GM23248 (cell line): Measurements from ENCODE around the gene ARHGAP11B.
"Not testable (repeated sequence)": the region's sequence is repeated elsewhere in the genome, so short reads cannot be mapped to it uniquely, and the experiment has no call there.

Experiments used
- DNase-seq: peaks from one replicate; pipeline ENCODE4 v3.0.0-alpha.2; 2015
- H2AFZ ChIP-seq: fragments of 200-600 bp; sonication (generic); 2 replicates; pipeline ENCODE4 v1.6.1; 2016; ENCODE audit warnings: antibody characterized with exemption
- H3F3A ChIP-seq: fragments of 200-600 bp; sonication (generic); 2 replicates; pipeline ENCODE4 v1.6.1; 2016; ENCODE audit warnings: mild to moderate bottlenecking, antibody characterized with exemption, mixed run types; ENCODE audit not compliant: insufficient read depth
- H3K27ac ChIP-seq: fragments of 200-600 bp; sonication (generic); 2 replicates; pipeline ENCODE4 v1.5.1; 2016; ENCODE audit warnings: mild to moderate bottlenecking
- H3K27me3 ChIP-seq: fragments of 200-600 bp; sonication (generic); replicated peaks from 2 replicates; pipeline ENCODE4 v1.6.1; 2016; ENCODE audit warnings: mild to moderate bottlenecking; ENCODE audit not compliant: insufficient read depth
- H3K36me3 ChIP-seq: fragments of 200-600 bp; sonication (generic); 2 replicates; pipeline ENCODE4 v1.6.1; 2016; ENCODE audit warnings: low read depth, mild to moderate bottlenecking
- H3K4me1 ChIP-seq: fragments of 200-600 bp; sonication (generic); 2 replicates; pipeline ENCODE4 v1.6.1; 2016; ENCODE audit warnings: mild to moderate bottlenecking; ENCODE audit not compliant: insufficient read depth
- H3K4me2 ChIP-seq: fragments of 200-600 bp; sonication (generic); one replicate; pipeline ENCODE4 v1.6.1; 2016; ENCODE audit warnings: mild to moderate bottlenecking; ENCODE audit not compliant: unreplicated experiment
- H3K4me3 ChIP-seq: fragments of 200-600 bp; sonication (generic); 2 replicates; pipeline ENCODE4 v1.5.1; 2016; ENCODE audit warnings: mild to moderate bottlenecking
- H3K79me2 ChIP-seq: fragments of 200-600 bp; sonication (generic); 2 replicates; pipeline ENCODE4 v1.6.1; 2016; ENCODE audit warnings: mild to moderate bottlenecking; ENCODE audit not compliant: insufficient read depth
- H3K9ac ChIP-seq: fragments of 200-600 bp; sonication (generic); 2 replicates; pipeline ENCODE4 v1.6.1; 2016; ENCODE audit warnings: mild to moderate bottlenecking
- H3K9me2 ChIP-seq: fragments of 200-600 bp; sonication (generic); 2 replicates; pipeline ENCODE4 v1.6.1; 2016; ENCODE audit warnings: mixed run types, mild to moderate bottlenecking, moderate library complexity; ENCODE audit not compliant: insufficient read depth
- H3K9me3 ChIP-seq: fragments of 200-600 bp; sonication (generic); one replicate; pipeline ENCODE4 v1.6.1; 2017; ENCODE audit warnings: low read depth
- H4K20me1 ChIP-seq: fragments of 200-600 bp; sonication (generic); 2 replicates; pipeline ENCODE4 v1.6.0; 2016; ENCODE audit not compliant: insufficient read depth
- EZH2 ChIP-seq: fragments of 200-600 bp; sonication (generic); IDR thresholded peaks from 2 replicates; pipeline ENCODE4 v1.6.1; 2018; ENCODE audit warnings: antibody characterized with exemption, mild to moderate bottlenecking; ENCODE audit not compliant: insufficient read depth, poor library complexity, severe bottlenecking
- EZH2phosphoT487 ChIP-seq: fragments of 200-600 bp; sonication (generic); IDR thresholded peaks from 2 replicates; pipeline ENCODE4 v1.6.1; 2018; ENCODE audit warnings: antibody characterized with exemption, moderate library complexity, mild to moderate bottlenecking, low read depth; ENCODE audit not compliant: insufficient read depth
- WGBS, 2 experiments: methylation state at CpG; one replicate each; pipeline ENCODE4 v1.1.6; 2015 to 2017; ENCODE audit warnings: low lambda C conversion rate in 2 of 2, low coverage in 1 of 2; ENCODE audit errors: missing lambda C conversion rate in 2 of 2; 5-methylcytosine and 5-hydroxymethylcytosine counted together
- in situ Hi-C: fragments of 300-500 bp; cut with MboI; formaldehyde crosslinking; loops from 2 replicates; pipeline ENCODE4 v1.15.0; 2020

The ARHGAP11B gene

DNA sequence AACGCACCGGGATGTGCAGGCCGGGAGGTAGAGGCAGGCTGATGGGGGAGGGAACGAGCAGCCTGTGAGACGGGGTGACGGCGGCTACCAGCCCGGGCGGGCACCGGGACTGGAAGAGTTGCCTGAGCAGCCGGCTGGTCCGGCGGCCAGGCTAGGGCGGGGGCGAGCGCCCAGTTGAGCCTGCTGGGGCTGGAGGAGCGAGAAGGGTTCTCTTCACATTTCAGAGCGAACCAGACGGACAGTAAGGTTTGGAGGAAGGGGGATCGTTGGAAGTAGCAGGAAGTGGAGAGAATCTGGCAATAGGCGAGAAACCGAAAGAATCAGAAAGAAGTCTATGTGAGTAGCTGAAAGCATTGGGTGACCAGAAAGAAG, 252 bp downstream of the ARHGAP11B start:
- not testable (repeated sequence) for H3K9me2 ChIP-seq, H3F3A ChIP-seq, H4K20me1 ChIP-seq, H3K4me1 ChIP-seq, H3K27me3 ChIP-seq, H3K9me3 ChIP-seq, H3K36me3 ChIP-seq
- Histone ChIP-seq H3K9ac (peak overlapping the region; percentile 88), H3K4me2 (peak overlapping the region; percentile 84), H2AFZ (peak overlapping the region; percentile 86), H3K27ac (peak overlapping the region; percentile 88), H3K79me2 (peaks cover 45% of the 10 kb centered on the region), H3K4me3 (peak overlapping the region; percentile 82)
- peak; percentile 40 for DNase-seq
- in situ Hi-C loops: loop anchor here (25.0 kb wide), 1 partner anchor 1986 kb away; the partner anchor contains the start of gene ARHGAP11A
- WGBS, 2 experiments: 1 to 2% methylated on average over 10 to 12 of the region's 22 CpGs

DNA sequence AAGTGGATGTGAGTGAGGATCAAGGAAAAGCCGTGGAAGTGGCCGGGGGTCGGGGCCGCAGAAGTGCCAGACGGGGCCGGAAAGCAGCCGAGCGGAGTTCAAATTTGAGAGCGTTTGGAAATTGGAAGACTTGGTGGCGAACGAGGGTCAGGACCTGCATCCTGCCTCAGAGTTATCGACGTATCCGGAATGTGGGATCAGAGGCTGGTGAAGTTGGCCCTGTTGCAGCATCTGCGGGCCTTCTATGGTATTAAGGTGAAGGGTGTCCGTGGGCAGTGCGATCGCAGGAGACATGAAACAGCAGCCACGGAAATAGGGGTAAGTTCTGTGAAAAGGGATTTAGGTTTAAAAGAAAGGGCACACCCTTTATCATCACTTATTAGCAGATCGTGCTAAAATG, 704 bp downstream of the ARHGAP11B start:
- Histone ChIP-seq H3K4me2 (peak overlapping the region; percentile 84), H2AFZ (peak overlapping the region; percentile 86), H3K27ac (peak overlapping the region; percentile 88), H3K4me3 (peak overlapping the region; percentile 82), H3K79me2 (peaks cover 50% of the 10 kb centered on the region), H3K9ac (peak overlapping the region; percentile 88)
- peak; percentile 28 for DNase-seq
- not testable (repeated sequence) for H4K20me1 ChIP-seq, H3K27me3 ChIP-seq, H3K4me1 ChIP-seq, H3K9me3 ChIP-seq, H3K36me3 ChIP-seq, H3F3A ChIP-seq, H3K9me2 ChIP-seq
- 0 to 1% methylated on average over 10 to 20 of the region's 20 CpGs for WGBS, 2 experiments
- in situ Hi-C loops: loop anchor here (25.0 kb wide), 1 partner anchor 1986 kb away; the partner anchor contains the start of gene ARHGAP11A

DNA sequence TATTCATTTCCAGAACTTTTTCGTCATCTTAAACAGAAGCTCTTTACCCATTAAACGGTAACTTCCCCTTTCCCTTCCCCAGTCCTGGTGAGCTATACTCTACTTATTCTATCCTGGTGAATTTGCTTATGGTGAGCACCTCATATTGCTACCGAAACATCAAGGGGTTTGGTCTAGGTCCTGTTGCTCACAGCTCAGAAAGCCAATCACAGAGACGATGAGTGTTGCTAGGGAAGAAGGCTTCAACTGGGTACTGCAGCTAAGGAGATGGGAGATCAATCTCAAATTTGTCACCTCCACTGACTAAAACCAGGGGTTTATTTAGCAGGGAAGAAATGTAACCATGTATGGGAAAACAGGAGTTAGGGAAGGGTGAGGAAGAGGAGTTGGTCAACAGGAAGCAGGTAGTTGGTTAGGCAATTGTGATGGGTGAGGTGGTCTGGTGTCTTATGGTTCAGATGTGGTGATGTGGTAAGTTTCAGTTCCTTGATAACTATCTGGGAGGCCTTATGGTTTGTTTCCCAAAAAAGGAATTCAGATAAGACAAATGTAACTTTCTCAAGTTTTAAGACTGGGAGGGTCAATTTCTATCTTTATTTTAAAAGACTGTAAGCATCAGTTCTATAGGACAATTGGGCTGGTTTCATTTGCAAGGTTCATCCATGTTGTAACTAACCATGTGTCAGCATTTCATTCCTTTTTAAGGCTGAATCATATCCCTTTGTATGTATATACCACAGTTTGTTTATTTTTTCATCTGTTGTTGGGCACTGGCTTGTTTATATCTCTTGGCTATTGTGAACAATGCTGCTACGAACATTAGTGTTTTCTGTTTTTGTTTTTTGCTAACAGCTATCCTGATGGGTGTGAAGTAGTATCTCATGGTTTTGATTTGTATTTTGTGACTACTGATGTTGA, 24.3 kb downstream of the ARHGAP11B start:
- Histone ChIP-seq H3F3A (no peaks in the 10 kb centered on the region), H3K9me3 (no peaks in the 10 kb centered on the region), H4K20me1 (no peaks in the 10 kb centered on the region), H3K4me2 (no peak overlapping the region), H2AFZ (no peak overlapping the region), H3K27me3 (no peaks in the 10 kb centered on the region), H3K9me2 (no peaks in the 10 kb centered on the region), H3K79me2 (peaks cover 5% of the 10 kb centered on the region; the same call in 1 of the 2 replicates), H3K4me3 (no peak overlapping the region), H3K27ac (peak overlapping the region; percentile 11; the same call in 1 of the 2 replicates), H3K36me3 (peaks cover 4% of the 10 kb centered on the region; the same call in 1 of the 2 replicates), H3K4me1 (no peaks in the 10 kb centered on the region), H3K9ac (no peak overlapping the region)
- WGBS, 2 experiments: 80 to 90% methylated on average over 5 of the region's 5 CpGs
- TF ChIP-seq EZH2 (no peak), EZH2phosphoT487 (no peak)
- DNase-seq: peak; percentile 41
- in situ Hi-C loops: loop anchor here (25.0 kb wide), 1 partner anchor 487 kb away; no protein-coding TSS in a partner anchor

DNA sequence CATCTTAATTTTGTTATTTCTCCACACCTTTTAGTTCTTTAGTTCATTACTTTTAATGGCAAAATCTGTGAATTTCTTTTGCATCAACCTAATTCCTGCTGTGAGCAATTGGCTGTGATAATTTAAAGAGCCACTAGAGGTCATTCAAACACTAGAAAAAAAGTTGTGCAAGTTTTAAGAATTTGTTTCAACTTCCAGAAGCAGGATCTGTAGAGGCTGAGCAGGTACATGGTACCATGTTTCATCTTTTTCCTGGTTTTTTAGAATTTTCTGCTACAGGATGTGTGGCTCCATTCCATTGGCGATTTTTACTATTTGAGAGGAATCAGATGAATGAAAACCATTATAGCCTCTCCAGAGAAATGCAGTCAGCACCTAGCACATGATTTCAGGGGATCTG, 35.2 kb downstream of the ARHGAP11B start:
- not testable (repeated sequence) for H2AFZ ChIP-seq, H3K9ac ChIP-seq, H3K4me1 ChIP-seq, H3K79me2 ChIP-seq, H3K27ac ChIP-seq, H3F3A ChIP-seq, H3K9me2 ChIP-seq, H3K4me2 ChIP-seq, H3K9me3 ChIP-seq, H3K27me3 ChIP-seq, H3K36me3 ChIP-seq, H4K20me1 ChIP-seq, H3K4me3 ChIP-seq
- peak; percentile 42 for DNase-seq
- 91 to 100% methylated on average over 1 of the region's 1 CpG for WGBS, 2 experiments
- in situ Hi-C loops: loop anchor here (25.0 kb wide), 1 partner anchor 476 kb away; no protein-coding TSS in a partner anchor

DNA sequence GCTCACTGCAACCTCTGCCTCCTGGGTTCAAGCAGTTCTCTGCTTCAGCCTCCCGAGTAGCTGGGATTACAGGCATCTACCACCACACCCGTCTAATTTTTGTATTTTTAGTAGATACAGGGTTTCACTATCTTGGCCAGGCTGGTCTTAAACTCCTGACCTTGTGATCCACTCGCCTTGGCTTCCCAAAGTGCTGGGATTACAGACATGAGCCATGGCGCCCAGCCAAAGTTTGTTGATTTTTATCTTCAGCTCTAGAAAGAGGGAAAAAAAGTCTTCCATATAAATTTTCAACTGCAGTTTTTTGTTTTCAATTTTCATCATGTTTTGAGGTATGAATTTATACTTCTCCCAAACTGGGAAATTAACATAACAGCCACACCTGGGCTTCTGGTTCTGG, 43.7 kb downstream of the ARHGAP11B start:
- H3K4me2 ChIP-seq, H3K9ac ChIP-seq, H3K79me2 ChIP-seq, H4K20me1 ChIP-seq, H3K4me3 ChIP-seq, H3K27me3 ChIP-seq, H3K9me2 ChIP-seq, H3F3A ChIP-seq, H2AFZ ChIP-seq, H3K9me3 ChIP-seq, H3K4me1 ChIP-seq, H3K36me3 ChIP-seq, DNase-seq, H3K27ac ChIP-seq: not testable (repeated sequence)
- in situ Hi-C loops: loop anchor here (25.0 kb wide), 1 partner anchor 468 kb away; no protein-coding TSS in a partner anchor
- WGBS, 2 experiments: 88 to 89% methylated on average over 4 of the region's 4 CpGs
